Trophoblast cell (in vitro differentiated cells and primary cell): ENCODE data around the gene MEOX1.
A peak's percentile ranks its signal among the peaks of the same experiment; 100 is the strongest.

ENCODE experiments used
- DNase-seq, 2 donors: peaks; one replicate each; pipeline ENCODE4 v3.0.0-alpha.2; 2016
- H2AFZ ChIP-seq: 2 replicates; pipeline ENCODE4 v1.6.1; 2013; ENCODE audit warnings: low read length, moderate library complexity, mild to moderate bottlenecking; ENCODE audit not compliant: insufficient read depth, poor library complexity
- H2AK5ac ChIP-seq: 2 replicates; pipeline ENCODE4 v1.6.1; 2013; ENCODE audit warnings: mild to moderate bottlenecking, low read length
- H2BK120ac ChIP-seq: 2 replicates; pipeline ENCODE4 v1.6.1; 2013; ENCODE audit warnings: low read length, mild to moderate bottlenecking, moderate library complexity; ENCODE audit not compliant: insufficient read depth, poor library complexity
- H2BK12ac ChIP-seq: 2 replicates; pipeline ENCODE4 v1.6.1; 2013; ENCODE audit warnings: mild to moderate bottlenecking, low read length, moderate library complexity
- H2BK5ac ChIP-seq: 2 replicates; pipeline ENCODE4 v1.6.1; 2013; ENCODE audit warnings: low read length, low read depth, moderate library complexity, mild to moderate bottlenecking; ENCODE audit not compliant: poor library complexity
- H3K14ac ChIP-seq: 2 replicates; pipeline ENCODE4 v1.6.1; 2013; ENCODE audit warnings: mild to moderate bottlenecking, low read length
- H3K18ac ChIP-seq: 2 replicates; pipeline ENCODE4 v1.6.1; 2013; ENCODE audit warnings: mild to moderate bottlenecking, low read length
- H3K23ac ChIP-seq: 2 replicates; pipeline ENCODE4 v1.6.1; 2013; ENCODE audit warnings: low read length
- H3K27ac ChIP-seq: 2 replicates; pipeline ENCODE4 v1.5.1; 2013; ENCODE audit warnings: low read depth, mild to moderate bottlenecking, inconsistent platforms, low read length, moderate library complexity
- H3K27me3 ChIP-seq: 2 replicates; pipeline ENCODE4 v1.6.1; 2013; ENCODE audit warnings: inconsistent platforms, mild to moderate bottlenecking, low read length, moderate library complexity; ENCODE audit not compliant: insufficient read depth
- H3K36me3 ChIP-seq, 2 experiments: 1 replicate in 1 of 2; 2 replicates in 1 of 2; pipeline ENCODE4 v1.6.1; 2013; ENCODE audit warnings: low read length in 2 of 2, mild to moderate bottlenecking in 2 of 2, moderate library complexity in 1 of 2; ENCODE audit not compliant: insufficient read depth in 2 of 2, control insufficient read depth in 1 of 2
- H3K4ac ChIP-seq: 2 replicates; pipeline ENCODE4 v1.6.1; 2013; ENCODE audit warnings: low read depth, mild to moderate bottlenecking, low read length, moderate library complexity
- H3K4me1 ChIP-seq, 2 experiments: 1 replicate in 1 of 2; 2 replicates in 1 of 2; pipeline ENCODE4 v1.6.1; 2013; ENCODE audit warnings: low read length in 2 of 2, mild to moderate bottlenecking in 2 of 2, moderate library complexity in 1 of 2; ENCODE audit not compliant: insufficient read depth in 2 of 2, control insufficient read depth in 1 of 2
- H3K4me2 ChIP-seq: 2 replicates; pipeline ENCODE4 v1.6.1; 2013; ENCODE audit warnings: inconsistent platforms, mild to moderate bottlenecking, low read length, moderate library complexity
- H3K4me3 ChIP-seq: 2 replicates; pipeline ENCODE4 v1.5.1; 2013; ENCODE audit warnings: mild to moderate bottlenecking, low read depth, low read length, inconsistent platforms
- H3K79me1 ChIP-seq: one replicate; pipeline ENCODE4 v1.6.1; 2013; ENCODE audit warnings: low read length
- H3K79me2 ChIP-seq: 2 replicates; pipeline ENCODE4 v1.6.1; 2013; ENCODE audit warnings: low read length, mild to moderate bottlenecking; ENCODE audit not compliant: control insufficient read depth, insufficient read depth, poor library complexity
- H3K9ac ChIP-seq: 2 replicates; pipeline ENCODE4 v1.6.1; 2013; ENCODE audit warnings: mild to moderate bottlenecking, low read length
- H3K9me3 ChIP-seq: 2 replicates; pipeline ENCODE4 v1.6.1; 2013; ENCODE audit warnings: low read depth, mild to moderate bottlenecking, control low read depth, inconsistent platforms, low read length; ENCODE audit not compliant: insufficient read depth
- H4K12ac ChIP-seq: 2 replicates; pipeline ENCODE4 v1.6.1; 2013; ENCODE audit warnings: low read depth, mild to moderate bottlenecking, low read length, moderate library complexity
- H4K8ac ChIP-seq: 2 replicates; pipeline ENCODE4 v1.6.1; 2013; ENCODE audit warnings: low read depth, mild to moderate bottlenecking, low read length, moderate library complexity
- H4K91ac ChIP-seq: one replicate; pipeline ENCODE4 v1.6.1; 2013; ENCODE audit warnings: low read depth, mild to moderate bottlenecking, low read length, moderate library complexity
- WGBS: extraction: QIAGEN DNeasy Blood & Tissue Kit; methylation state at CpG from one replicate; pipeline ENCODE4 v1.1.7; 2013; ENCODE audit warnings: missing lambda C conversion rate; ENCODE audit not compliant: insufficient read length, insufficient coverage; ENCODE audit errors: extremely low coverage; 5-methylcytosine and 5-hydroxymethylcytosine counted together

The MEOX1 gene

DNA sequence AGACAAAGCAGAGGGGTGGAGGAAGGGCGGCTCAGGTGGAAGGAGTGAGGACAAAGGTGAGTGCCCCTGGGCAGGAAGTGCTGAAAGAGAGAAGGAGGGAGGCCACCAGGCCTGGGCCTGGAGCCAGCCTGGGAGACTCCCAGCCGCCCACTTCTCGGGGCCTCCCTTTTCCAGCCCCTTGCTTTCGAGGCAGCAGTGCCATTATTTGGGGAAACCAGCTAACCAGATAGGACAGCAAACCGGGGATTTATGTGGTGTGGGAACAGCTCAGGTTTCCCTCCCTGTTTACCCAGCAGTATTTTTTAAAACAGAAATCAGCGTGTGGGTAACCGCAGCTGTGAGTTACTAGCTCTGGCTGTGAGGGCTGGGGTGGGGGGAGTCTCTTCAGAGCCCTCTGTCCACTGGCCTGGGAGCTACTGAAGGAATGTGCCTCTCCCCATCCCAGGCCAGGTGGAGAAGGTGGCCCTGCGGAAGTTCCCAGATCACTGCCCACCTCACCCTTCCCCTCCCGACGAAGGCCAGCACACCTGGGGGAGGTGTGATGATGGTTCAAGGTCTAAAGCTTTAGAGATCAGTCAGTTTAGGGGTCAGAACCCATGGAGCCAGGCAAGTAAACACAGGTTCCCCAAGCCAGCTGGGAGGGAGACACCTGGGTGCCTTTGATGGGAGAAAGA is 8.4 kb upstream of the MEOX1 start:
- Histone ChIP-seq H3K4me2 (peak overlapping the region; percentile 20), H2BK120ac (peak overlapping the region; percentile 96), H3K4me3 (no peak overlapping the region), H2BK12ac (peak overlapping the region; percentile 92), H4K8ac (peak overlapping the region; percentile 75), H3K9me3 (no peaks in the 10 kb centered on the region), H2BK5ac (peak overlapping the region; percentile 97), H3K4me1 (peaks cover 37 to 45% of the 10 kb centered on the region in 2 experiments), H3K14ac (peak overlapping the region; percentile 75), H3K79me2 (peaks cover 4% of the 10 kb centered on the region), H2AFZ (peak overlapping the region; percentile 2), H3K23ac (no peak overlapping the region), H4K91ac (peak overlapping the region; percentile 76), H3K27me3 (no peaks in the 10 kb centered on the region), H3K9ac (no peak overlapping the region), H3K36me3 (no peaks in the 10 kb centered on the region), H3K27ac (peak overlapping the region; percentile 95), H3K4ac (peak overlapping the region; percentile 57), H4K12ac (peak overlapping the region; percentile 5), H3K18ac (peak overlapping the region; percentile 91), H2AK5ac (peak overlapping the region; percentile 75), H3K79me1 (peaks cover 59% of the 10 kb centered on the region)
- no peak for DNase-seq
- WGBS: no CpG with 5 or more reads among the region's 10 CpGs

DNA sequence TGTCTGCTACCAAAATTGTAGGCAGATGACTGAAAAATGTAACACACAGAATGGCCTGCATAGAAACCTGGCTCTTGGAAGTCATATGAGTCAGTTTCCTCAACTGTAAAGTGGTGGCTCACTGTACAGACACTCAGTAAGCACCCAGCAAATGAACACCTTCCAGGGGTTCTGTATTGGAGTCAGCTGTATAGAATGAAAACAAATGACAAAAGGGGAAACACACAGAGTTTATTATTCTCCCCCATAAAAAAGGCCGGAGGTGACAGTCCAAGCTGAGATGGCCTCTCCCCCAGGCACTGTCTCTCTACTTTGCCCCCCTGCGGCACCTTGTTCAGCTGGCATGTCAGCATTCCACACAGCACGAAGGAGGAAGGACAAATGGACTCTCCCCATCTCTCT is 6.2 kb upstream of the MEOX1 start:
- Histone ChIP-seq H4K12ac (no peak overlapping the region), H2AK5ac (no peak overlapping the region), H3K79me1 (peaks cover 69% of the 10 kb centered on the region), H3K27ac (peak overlapping the region; percentile 95), H3K36me3 (no peaks in the 10 kb centered on the region), H2AFZ (no peak overlapping the region), H3K23ac (no peak overlapping the region), H3K9me3 (no peaks in the 10 kb centered on the region), H2BK120ac (peak overlapping the region; percentile 96), H3K4me3 (no peak overlapping the region), H3K79me2 (peaks cover 4% of the 10 kb centered on the region), H3K18ac (no peak overlapping the region), H3K27me3 (no peaks in the 10 kb centered on the region), H3K9ac (no peak overlapping the region), H2BK5ac (peak overlapping the region; percentile 79), H3K4me1 (peaks cover 40 to 51% of the 10 kb centered on the region in 2 experiments), H3K14ac (peak overlapping the region; percentile 1), H4K8ac (peak overlapping the region; percentile 68), H4K91ac (peak overlapping the region; percentile 82), H3K4ac (peak overlapping the region; percentile 8), H2BK12ac (peak overlapping the region; percentile 85), H3K4me2 (peak overlapping the region; percentile 16)
- DNase-seq: peak; percentile 72 to 82
- no CpG with 5 or more reads among the region's 3 CpGs for WGBS

DNA sequence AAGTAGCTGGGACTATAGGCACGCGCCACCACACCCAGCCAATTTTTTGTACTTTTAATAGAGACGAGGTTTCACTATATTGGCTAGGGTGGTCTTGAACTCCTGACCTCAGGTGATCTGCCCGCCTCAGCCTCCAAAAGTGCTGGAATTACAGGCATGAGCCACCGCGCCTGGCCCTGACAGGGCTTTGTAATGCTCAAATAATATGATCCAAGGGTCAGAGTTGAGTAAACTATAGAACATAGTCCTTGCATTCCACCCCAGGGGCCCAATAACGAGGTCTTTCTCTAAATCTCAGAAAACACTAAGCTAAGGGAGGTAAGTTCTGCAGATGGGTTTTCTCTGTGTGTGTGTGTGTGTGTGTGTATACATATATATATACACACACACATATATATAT is 5.8 kb upstream of the MEOX1 start:
- Histone ChIP-seq H3K9me3 (no peaks in the 10 kb centered on the region), H2BK120ac (peak overlapping the region; percentile 78), H3K4me2 (no peak overlapping the region), H4K8ac (no peak overlapping the region), H3K18ac (no peak overlapping the region), H3K23ac (no peak overlapping the region), H3K9ac (no peak overlapping the region), H3K79me2 (peaks cover 4% of the 10 kb centered on the region), H2BK12ac (peak overlapping the region; percentile 53), H3K27me3 (no peaks in the 10 kb centered on the region), H3K36me3 (no peaks in the 10 kb centered on the region), H3K79me1 (peaks cover 66% of the 10 kb centered on the region), H3K4ac (no peak overlapping the region), H2AFZ (no peak overlapping the region), H2BK5ac (peak overlapping the region; percentile 36), H4K12ac (no peak overlapping the region), H4K91ac (peak overlapping the region; percentile 62), H3K14ac (no peak overlapping the region), H3K4me1 (peaks cover 42 to 55% of the 10 kb centered on the region in 2 experiments), H3K27ac (peak overlapping the region; percentile 95), H2AK5ac (no peak overlapping the region), H3K4me3 (no peak overlapping the region)
- peak; percentile 26 to 48 for DNase-seq
- no CpG with 5 or more reads among the region's 7 CpGs for WGBS

DNA sequence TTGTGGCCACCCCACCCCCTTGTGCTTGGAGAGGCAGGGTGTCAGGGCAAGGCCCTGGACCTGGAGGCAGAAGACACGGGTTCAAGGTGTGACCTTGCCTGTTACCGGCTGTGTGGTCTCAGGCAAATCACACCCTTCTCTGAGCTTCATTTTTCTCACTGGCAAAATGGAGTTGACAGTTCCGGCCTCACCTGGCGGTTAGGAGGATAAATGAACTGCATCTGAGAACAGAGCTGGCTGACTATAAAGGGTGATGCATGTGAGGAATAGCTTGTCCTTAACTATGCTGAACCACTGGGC is 4.2 kb upstream of the MEOX1 start:
- Histone ChIP-seq H2BK5ac (peak overlapping the region; percentile 96), H2AK5ac (peak overlapping the region; percentile 91), H3K4me2 (peak overlapping the region; percentile 32), H2BK12ac (peak overlapping the region; percentile 97), H3K9ac (no peak overlapping the region), H3K36me3 (no peaks in the 10 kb centered on the region), H4K8ac (peak overlapping the region; percentile 78), H3K4ac (peak overlapping the region; percentile 81), H2BK120ac (peak overlapping the region; percentile 95), H3K9me3 (no peaks in the 10 kb centered on the region), H3K79me1 (peaks cover 59% of the 10 kb centered on the region), H3K27me3 (no peaks in the 10 kb centered on the region), H3K79me2 (peaks cover 7% of the 10 kb centered on the region), H3K4me3 (no peak overlapping the region), H4K91ac (peak overlapping the region; percentile 98), H4K12ac (peak overlapping the region; percentile 45), H2AFZ (peak overlapping the region; percentile 40), H3K27ac (peak overlapping the region; percentile 90), H3K4me1 (peaks cover 42 to 54% of the 10 kb centered on the region in 2 experiments), H3K23ac (no peak overlapping the region), H3K18ac (peak overlapping the region; percentile 82), H3K14ac (peak overlapping the region; percentile 73)
- no peak for DNase-seq
- WGBS: no CpG with 5 or more reads among the region's 4 CpGs
